ENCODE data around the gene RNF181. TPM values are rescaled to one million over a fixed set of nuclear protein-coding genes. Genes with fewer than 3 reads are reported as not detected.

Gene RNF181
- total RNA-seq, 1 donor from 2014 or later: 271 TPM

- DNase-seq (ENCODE audit: low read depth): no peak
- no peak for TF ChIP-seq CTCF (IDR thresholded peaks at IDR 0.05; ENCODE audit: insufficient read depth, low read length, poor library complexity, severe bottlenecking)
- Histone ChIP-seq H3K36me3 (ENCODE audit: control insufficient read depth, insufficient read depth, low read length) (no peaks in the 10 kb centered on the region), H3K27me3 (ENCODE audit: control insufficient read depth, insufficient read depth, low read length) (no peaks in the 10 kb centered on the region), H3K4me3 (ENCODE audit: low read depth, low read length) (no peak overlapping the region)
Measured at GRCh38 chr2:85564144-85564563, 31.4 kb upstream of the RNF181 start.

GRCh38 chr2:85566265-85566664 lies 29.3 kb upstream of the RNF181 start:
- DNase-seq (ENCODE audit: low read depth): no peak
- Histone ChIP-seq H3K36me3 (ENCODE audit: control insufficient read depth, insufficient read depth, low read length) (no peaks in the 10 kb centered on the region), H3K27me3 (ENCODE audit: control insufficient read depth, insufficient read depth, low read length) (no peaks in the 10 kb centered on the region), H3K4me3 (ENCODE audit: low read depth, low read length) (no peak overlapping the region)
- no peak for TF ChIP-seq CTCF (IDR thresholded peaks at IDR 0.05; ENCODE audit: insufficient read depth, low read length, poor library complexity, severe bottlenecking)

- Histone ChIP-seq H3K36me3 (ENCODE audit: control insufficient read depth, insufficient read depth, low read length) (no peaks in the 10 kb centered on the region), H3K4me3 (ENCODE audit: low read depth, low read length) (no peak overlapping the region), H3K27me3 (ENCODE audit: control insufficient read depth, insufficient read depth, low read length) (peaks cover 2% of the 10 kb centered on the region)
- TF ChIP-seq CTCF (IDR thresholded peaks at IDR 0.05; ENCODE audit: insufficient read depth, low read length, poor library complexity, severe bottlenecking): no peak
- no peak for DNase-seq (ENCODE audit: low read depth)
Measured at GRCh38 chr2:85575739-85576138, 19.8 kb upstream of the RNF181 start.

- Histone ChIP-seq H3K36me3 (ENCODE audit: control insufficient read depth, insufficient read depth, low read length) (no peaks in the 10 kb centered on the region), H3K27me3 (ENCODE audit: control insufficient read depth, insufficient read depth, low read length) (no peaks in the 10 kb centered on the region), H3K4me3 (ENCODE audit: low read depth, low read length) (no peak overlapping the region)
- TF ChIP-seq CTCF (IDR thresholded peaks at IDR 0.05; ENCODE audit: insufficient read depth, low read length, poor library complexity, severe bottlenecking): no peak
- DNase-seq (ENCODE audit: low read depth): no peak
Measured at GRCh38 chr2:85577063-85577385, 18.5 kb upstream of the RNF181 start.

GRCh38 chr2:85577386-85578242 lies 17.9 kb upstream of the RNF181 start, which contains the start of gene VAMP8:
Gene VAMP8 (plus strand): TSS chr2:85577586. CDS start chr2:85577647, 61 bp downstream.
- Histone ChIP-seq H3K36me3 (ENCODE audit: control insufficient read depth, insufficient read depth, low read length) (no peaks in the 10 kb centered on the region), H3K4me3 (ENCODE audit: low read depth, low read length) (peak within 1 kb of the TSS; percentile 51), H3K27me3 (ENCODE audit: control insufficient read depth, insufficient read depth, low read length) (no peaks in the 10 kb centered on the region)
- peak; percentile 16 for DNase-seq (ENCODE audit: low read depth)
- no peak for TF ChIP-seq CTCF (IDR thresholded peaks at IDR 0.05; ENCODE audit: insufficient read depth, low read length, poor library complexity, severe bottlenecking)

Measured in kidney epithelial cell (primary cell).